NCI-H1694 (cell line): Measurements from ENCODE around the gene ITSN1.
"Not testable (repeated sequence)": the region's sequence is repeated elsewhere in the genome, so short reads cannot be mapped to it uniquely, and the experiment has no call there.

ENCODE experiments used
- DNase-seq: peaks from one replicate; lab custom pipeline; 2025; lab: John Stamatoyannopoulos, UW

The ITSN1 gene

GRCh38 chr21:33770542-33770941 lies 128.2 kb downstream of the ITSN1 start:
- no peak for DNase-seq

- DNase-seq: no peak
Measured at GRCh38 chr21:33771976-33772375, 129.7 kb downstream of the ITSN1 start.

- no peak for DNase-seq
Measured at GRCh38 chr21:33774551-33774950, 132.2 kb downstream of the ITSN1 start.

- DNase-seq: no peak
Measured at GRCh38 chr21:33775100-33775828, 133.0 kb downstream of the ITSN1 start.

GRCh38 chr21:33780631-33781030 lies 138.3 kb downstream of the ITSN1 start:
- no peak for DNase-seq

- no peak for DNase-seq
Measured at GRCh38 chr21:33781121-33781520, 138.8 kb downstream of the ITSN1 start.

GRCh38 chr21:33783187-33783979 lies 141.1 kb downstream of the ITSN1 start:
- DNase-seq: no peak

GRCh38 chr21:33787431-33787830 lies 145.1 kb downstream of the ITSN1 start:
- no peak for DNase-seq

- DNase-seq: not testable (repeated sequence)
Measured at GRCh38 chr21:33788438-33788837, 146.1 kb downstream of the ITSN1 start.

GRCh38 chr21:33789697-33790096 lies 147.4 kb downstream of the ITSN1 start:
- peak; percentile 10 for DNase-seq

GRCh38 chr21:33791073-33791472 lies 148.8 kb downstream of the ITSN1 start:
- DNase-seq: no peak

GRCh38 chr21:33794596-33794995 lies 152.3 kb downstream of the ITSN1 start:
- no peak for DNase-seq

GRCh38 chr21:33797565-33797964 lies 155.3 kb downstream of the ITSN1 start:
- no peak for DNase-seq

GRCh38 chr21:33799378-33800090 lies 157.2 kb downstream of the ITSN1 start:
- no peak for DNase-seq

GRCh38 chr21:33800753-33801423 lies 158.6 kb downstream of the ITSN1 start:
- DNase-seq: no peak

GRCh38 chr21:33801424-33802405 lies 159.4 kb downstream of the ITSN1 start:
- DNase-seq: peak; percentile 94

- no peak for DNase-seq
Measured at GRCh38 chr21:33802481-33802880, 160.2 kb downstream of the ITSN1 start.

- DNase-seq: no peak
Measured at GRCh38 chr21:33808715-33809367, 166.5 kb downstream of the ITSN1 start.

- no peak for DNase-seq
Measured at GRCh38 chr21:33810766-33811165, 168.5 kb downstream of the ITSN1 start.
